GM19455 (cell line): ENCODE measurements around the gene CD109.
"Not testable (repeated sequence)": the region's sequence is repeated elsewhere in the genome, so short reads cannot be mapped to it uniquely, and the experiment has no call there.

Experiments
- ATAC-seq: cut with Tn5 transposase; IDR thresholded peaks from one replicate; pipeline ENCODE4 v1.9.1; 2021; ENCODE audit not compliant: unreplicated experiment

The CD109 gene

DNA sequence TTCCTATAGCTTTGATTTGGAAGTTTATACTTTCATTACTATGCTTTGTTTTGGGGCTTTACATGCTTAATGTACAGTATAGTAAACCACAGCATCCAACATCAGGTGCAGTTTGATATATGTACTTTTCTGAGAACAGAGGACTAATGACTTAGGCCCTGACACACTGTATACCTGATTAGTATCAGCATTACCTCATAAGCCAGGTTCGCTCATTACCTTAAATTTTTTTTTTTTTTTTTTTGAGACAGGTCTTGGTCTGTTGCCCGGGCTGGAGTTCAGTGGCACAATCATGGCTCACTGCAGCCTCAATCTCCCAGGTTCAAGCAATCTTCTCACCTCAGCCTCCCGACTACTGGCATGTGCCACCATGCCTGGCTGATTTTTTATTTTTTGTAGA is 28.4 kb downstream of the CD109 start:
- ATAC-seq = no peak

DNA sequence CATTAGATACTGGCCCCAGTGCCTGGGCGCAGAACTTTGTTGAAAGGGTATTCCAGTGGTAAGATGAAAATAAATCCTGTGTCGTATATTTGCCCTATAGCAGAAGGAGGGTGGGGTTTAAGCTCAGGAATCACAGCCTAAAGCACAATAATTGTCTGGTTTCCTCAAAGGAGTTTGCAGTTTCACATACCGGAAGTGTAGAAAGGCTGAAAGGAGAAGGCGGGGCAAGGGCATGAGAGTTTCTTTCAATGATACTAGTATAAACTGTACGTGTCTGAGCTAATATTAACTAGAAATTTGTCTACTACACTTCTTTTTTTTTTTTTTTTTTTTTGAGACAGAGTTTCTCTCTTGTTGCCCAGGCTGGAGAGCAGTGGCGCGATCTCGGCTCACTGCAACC is 29.2 kb downstream of the CD109 start:
- not testable (repeated sequence) for ATAC-seq

DNA sequence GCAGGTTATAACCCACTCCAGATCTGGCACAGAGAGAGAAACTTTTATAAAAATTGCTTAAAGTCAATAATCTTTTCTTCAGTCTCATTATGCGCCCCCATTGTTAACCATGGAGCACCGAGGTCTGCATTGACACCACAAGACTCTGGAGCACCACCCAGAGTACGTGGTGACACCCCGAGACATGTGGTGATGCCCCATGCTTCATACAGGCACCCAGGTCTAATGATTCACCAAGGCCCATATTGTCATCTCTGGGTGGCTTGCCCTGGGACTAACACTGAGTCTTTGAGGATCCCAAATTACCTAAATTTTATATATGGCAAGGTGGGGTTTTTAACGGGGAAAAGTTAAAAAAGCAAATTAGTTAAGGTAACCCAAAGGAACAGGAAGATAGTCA is 31.1 kb downstream of the CD109 start:
- no peak for ATAC-seq

DNA sequence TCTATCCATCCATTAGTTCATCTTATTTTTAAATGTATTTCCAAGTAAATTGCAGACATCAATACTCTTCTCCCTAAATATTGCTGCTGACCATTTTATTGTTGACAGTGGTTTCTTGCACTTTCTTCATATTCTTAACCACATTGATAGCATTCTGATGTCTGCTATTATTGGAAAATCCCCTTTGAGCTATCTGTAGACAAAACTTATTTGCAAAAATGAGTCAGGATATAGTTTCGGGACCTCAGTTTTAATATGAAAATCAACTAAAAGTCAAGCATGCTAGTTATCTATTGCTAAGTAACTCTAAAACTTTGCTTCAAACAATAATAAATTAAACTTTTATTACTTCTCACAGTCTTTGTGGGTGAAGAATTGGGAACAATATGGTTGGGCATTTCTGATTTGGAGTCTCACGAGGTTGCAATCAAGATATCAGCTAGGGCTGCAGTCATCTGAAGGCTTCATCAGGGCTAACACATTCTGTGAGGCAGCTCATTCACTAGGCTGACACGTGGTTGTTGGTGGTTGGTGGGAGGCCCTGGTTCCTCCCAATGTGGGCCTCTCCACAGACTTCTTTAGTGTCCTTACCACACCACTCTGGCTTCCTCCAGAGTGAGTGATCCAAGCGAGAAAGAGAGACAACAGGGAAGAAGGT is 32.7 kb downstream of the CD109 start:
- ATAC-seq = peak; percentile 47

- ATAC-seq = no peak
Observed at GRCh38 chr6:73731285-73731684, 35.3 kb downstream of the CD109 start.

- ATAC-seq = peak; percentile 87
Observed at GRCh38 chr6:73732845-73733675, 37.1 kb downstream of the CD109 start.

DNA sequence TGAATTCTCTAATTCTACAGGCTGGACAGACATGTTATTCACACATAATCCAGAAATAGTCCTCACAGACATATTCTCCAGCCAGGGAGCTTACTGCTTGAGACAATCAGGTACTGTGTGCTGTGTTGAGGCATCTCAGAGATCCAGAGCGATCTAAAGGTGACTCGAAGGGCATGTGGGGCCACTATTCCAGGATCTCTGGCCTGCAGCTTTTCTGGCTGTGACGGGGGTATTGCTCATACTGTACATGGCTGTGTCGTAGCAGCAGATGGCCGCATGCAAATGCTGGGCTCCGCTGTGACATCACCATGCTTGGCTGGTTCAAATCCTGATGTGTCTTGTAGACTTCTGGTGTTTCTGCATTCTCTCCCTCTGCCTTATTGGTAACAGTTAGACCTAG is 37.8 kb downstream of the CD109 start:
- no peak for ATAC-seq

GRCh38 chr6:73734832-73735453 is 38.9 kb downstream of the CD109 start:
- no peak for ATAC-seq

DNA sequence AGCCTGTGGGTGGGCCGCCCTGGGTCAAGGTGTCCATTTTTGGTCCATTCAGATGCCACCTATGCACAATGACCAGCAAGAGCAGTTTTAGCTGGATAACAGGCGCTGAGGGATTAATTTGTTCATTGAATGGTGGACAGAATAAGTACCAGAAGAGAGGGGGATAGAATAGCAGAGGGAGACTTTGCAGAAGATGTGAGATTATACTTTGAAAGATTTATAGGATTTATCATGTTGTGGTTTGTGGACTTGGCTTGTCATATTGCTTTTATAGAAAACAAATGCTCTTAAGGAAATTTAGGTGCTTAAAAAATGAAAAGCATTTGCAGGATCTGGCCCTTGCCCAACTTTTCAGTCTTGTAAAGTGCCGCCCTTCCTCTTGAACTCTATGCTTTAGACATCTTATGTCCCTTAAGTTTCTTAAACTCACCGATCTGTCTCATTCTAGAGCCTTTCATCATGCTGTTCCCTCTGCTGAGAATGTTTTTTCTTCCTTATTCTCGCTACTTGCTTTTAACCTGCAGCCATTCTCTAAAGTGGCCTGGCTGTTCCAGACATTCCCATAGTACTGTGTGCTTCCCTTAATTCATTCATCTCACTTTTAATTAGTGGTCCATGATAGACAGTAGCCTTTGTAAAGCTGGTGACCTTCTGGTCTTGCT is 42.5 kb downstream of the CD109 start:
- no peak for ATAC-seq

DNA sequence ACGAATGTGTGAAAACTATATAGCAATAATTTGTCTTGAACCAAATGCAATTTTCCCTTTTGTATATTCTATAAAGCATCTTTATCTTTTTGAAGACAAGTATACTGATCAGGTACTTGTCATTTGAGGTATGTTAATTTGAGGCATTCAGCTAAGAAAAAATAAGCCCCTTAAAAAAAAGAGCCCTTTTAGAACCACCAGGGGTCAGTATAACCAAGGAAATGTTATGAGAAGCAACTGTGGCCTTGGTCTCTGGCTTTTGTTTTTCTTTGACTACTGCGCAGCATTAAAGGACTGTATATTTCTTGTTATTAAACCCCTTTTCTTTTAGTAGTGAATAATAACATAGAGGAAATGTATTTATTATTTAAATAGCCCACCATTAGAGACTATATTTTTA is 43.1 kb downstream of the CD109 start:
- ATAC-seq = peak; percentile 71

- ATAC-seq = no peak
Observed at GRCh38 chr6:73742433-73742832, 46.4 kb downstream of the CD109 start.

GRCh38 chr6:73743081-73743480 is 47.1 kb downstream of the CD109 start:
- no peak for ATAC-seq

GRCh38 chr6:73743556-73743955 is 47.6 kb downstream of the CD109 start:
- no peak for ATAC-seq

DNA sequence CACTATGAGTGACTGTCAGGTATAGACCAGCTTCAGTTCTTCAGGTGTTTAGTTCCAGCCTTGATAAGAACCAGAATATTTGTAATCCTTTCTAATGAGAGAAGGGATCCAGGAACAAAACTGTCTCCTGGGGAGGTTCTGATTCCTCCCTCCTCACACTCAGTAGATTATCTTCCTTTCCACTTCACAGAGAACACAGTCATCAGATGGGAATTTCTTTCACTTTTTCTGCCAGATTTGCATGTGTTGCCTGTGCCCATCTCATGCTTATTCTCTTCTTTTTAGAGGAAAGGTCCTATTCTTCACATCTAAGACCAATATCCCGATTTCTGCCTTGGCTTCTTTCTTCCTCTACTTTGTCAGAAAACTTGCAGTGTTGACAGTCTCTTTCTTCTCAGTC is 50.8 kb downstream of the CD109 start:
- no peak for ATAC-seq

DNA sequence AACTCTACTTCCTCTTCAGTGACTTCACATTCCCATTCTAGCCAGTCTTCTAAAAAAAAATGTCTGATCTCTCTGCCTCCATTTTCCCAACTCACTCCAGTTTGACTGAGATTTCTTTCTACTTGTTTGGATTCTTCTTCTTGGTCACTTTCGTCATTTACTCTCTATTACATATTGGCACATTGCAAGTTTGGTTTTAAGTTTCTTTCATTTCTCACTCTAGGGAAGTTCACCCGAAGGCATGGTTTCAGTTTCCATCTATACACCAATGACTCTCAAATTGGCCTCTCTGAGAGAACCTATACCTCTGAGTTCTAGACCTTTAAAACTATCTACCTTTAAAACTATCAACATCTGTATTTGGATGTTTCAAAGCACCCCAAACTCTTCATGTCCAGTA is 51.3 kb downstream of the CD109 start:
- peak; percentile 97 for ATAC-seq

- ATAC-seq = no peak
Observed at GRCh38 chr6:73752943-73753342, 56.9 kb downstream of the CD109 start.

DNA sequence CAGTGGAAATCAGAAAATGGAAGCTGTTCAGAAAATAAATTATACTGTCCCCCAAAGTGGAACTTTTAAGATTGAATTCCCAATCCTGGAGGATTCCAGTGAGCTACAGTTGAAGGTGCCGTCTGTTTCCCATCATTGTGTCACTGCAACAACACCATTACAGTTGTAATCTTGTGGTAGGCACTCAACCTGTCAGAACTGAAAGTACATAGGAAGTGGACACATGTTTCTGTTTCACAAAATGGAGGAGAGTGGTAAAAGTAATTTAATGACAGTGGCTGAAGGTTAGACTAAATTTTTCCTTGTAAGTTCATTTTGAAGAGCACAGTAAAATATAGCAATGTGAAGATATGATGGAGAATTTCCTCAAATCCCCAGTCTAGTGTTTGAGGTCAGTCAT is 70.0 kb downstream of the CD109 start:
- no peak for ATAC-seq

DNA sequence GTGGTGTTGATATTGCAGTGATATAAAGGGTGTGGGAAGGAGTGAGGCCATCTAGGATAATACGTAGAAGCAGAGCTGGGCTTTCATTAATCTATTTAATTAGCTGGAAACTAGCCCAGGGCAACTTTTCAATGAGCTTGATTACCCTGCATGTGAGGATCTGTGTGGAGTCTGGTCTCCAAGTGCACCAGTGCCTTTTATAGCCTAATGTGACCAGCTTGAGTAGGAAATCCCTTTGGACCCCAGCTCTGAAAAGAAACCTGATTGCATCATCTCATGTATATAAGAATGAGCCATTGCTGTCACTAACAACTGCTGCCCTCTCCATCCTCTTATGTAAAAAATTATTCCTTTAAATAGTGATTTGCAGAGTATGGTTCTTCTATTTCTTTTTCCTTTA is 72.6 kb downstream of the CD109 start:
- no peak for ATAC-seq

DNA sequence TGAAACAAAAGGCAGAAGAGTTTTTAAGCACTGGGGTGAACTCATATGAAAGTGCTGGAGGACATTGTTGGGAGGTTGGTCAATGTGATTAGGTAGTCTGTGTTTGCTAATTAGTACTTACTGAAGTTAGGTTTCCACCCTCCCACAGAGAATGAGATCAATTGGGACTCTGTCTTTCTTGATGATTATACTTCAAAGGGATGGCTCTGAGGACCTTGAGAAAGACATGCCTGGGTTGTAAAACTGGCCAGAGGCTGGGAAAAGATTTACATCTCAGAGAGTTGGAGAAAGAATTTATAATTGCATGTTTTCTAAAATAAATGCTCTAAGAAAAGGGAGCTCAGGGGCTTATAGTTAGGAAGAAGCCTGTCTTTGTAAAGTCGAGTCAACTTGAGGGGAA is 74.0 kb downstream of the CD109 start:
- no peak for ATAC-seq

DNA sequence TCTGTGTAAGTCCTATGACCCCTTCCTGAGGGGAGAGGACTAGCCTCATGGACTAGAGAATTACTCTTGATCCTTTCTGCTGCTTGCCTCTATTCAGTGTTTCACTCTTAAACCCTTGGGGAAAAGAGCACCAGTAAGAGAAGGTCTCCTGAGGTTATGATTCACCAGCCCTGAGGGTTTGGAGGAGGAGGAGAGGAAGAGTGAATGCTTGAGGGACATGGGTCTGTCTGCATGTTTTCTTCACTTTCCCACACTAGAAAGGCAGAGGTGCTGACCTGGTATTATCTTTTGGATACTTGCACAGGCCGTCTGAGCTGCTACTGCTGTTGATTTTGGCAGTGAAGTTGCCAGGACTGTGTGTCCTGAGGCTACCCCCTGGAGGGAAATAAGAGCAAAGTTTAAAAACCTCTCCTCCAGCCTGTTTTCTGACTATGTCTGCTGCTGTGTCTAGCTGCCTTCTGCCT is 78.3 kb downstream of the CD109 start:
- ATAC-seq = no peak

DNA sequence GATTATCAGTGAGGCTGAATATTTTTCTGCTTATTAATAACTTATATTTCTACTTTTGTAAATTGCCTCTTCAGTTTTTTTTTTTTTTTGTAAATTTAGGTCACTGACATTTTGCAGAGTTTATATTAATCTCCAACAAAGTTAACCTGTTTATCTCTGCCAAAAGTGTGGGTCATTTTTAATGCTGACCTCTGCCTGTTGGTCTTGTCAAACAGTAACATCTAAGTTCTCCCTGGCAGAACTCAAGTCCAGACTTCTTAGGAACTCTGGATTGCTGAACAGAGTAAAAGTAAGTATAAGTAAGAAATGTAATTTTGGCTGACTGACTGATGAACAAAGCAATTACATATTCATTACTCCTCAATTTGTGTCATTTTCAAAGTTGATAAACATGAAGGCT is 83.9 kb downstream of the CD109 start:
- ATAC-seq = no peak

DNA sequence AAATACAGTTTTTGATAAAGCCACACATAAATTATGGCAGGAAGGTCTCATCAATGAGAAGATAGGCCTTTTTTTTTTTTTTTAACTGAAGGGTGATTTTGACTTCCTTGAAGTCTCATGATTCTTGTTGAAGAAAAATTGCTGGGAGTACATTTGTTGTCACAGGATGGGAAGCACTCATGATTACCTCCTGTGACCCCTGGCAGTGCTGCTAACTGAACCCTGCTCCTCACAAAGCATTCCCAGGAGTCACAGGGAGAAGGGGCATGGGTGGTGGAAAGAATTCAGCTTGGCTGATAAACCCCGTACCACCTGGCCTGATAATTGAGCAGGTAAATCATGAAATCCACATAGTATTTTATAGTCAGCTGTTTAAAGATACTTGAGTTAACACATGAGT is 86.9 kb downstream of the CD109 start:
- ATAC-seq = no peak
